ENCODE results near the gene AMH. TPM values are rescaled to one million over a fixed set of nuclear protein-coding genes. Genes with fewer than 3 reads are reported as not detected.

The AMH gene
- total and polyA plus RNA-seq, 4 experiments from 2014 or later: 7.5 to 12.7 TPM; not detected in 2

DNA sequence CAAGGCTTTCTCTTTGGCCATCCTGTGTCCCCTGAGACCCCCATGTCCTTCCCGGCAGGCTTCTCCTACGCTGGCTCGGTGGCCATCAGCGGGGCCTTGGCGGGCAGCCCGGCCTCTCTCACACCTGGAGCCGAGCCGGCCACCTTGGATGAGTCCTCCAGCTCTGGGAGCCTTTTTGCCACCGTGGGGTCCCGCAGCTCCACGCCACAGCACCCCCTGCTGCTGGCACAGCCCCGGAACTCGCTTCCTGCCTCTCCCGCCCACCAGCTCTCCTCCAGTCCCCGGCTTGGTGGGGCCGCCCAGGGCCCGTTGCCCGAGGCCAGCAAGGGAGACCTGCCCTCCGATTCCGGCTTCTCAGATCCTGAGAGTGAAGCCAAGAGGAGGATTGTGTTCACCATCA lies 27.2 kb upstream of the AMH start:
- POLR2A ChIA-PET (ENCODE audit: partially characterized antibody): interaction anchor here (1.3 kb wide), 1 partner anchor 11 kb away, joined by 6 read pairs; no protein-coding TSS in a partner anchor
- no peak for DNase-seq
- Mint-ChIP-seq H3K36me3 (peaks cover 14 to 43% of the 10 kb centered on the region in 2 donors), H3K27me3 (no peaks in the 10 kb centered on the region), H3K9me3 (no peaks in the 10 kb centered on the region), H3K4me1 (peaks cover 0 to 7% (median 2%) of the 10 kb centered on the region in 4 donors), H3K27ac (no peak overlapping the region), H3K4me3 (no peak overlapping the region)
- CTCF ChIA-PET (ENCODE audit: partially characterized antibody): interaction anchor here (0.6 kb wide), 1 partner anchor 74 kb away, joined by 3 read pairs; no protein-coding TSS in a partner anchor
- Histone ChIP-seq H3K9me3 (ENCODE audit: control insufficient read depth in 1 of 2, low read length in 2 of 2) (no peaks in the 10 kb centered on the region), H3K4me3 (ENCODE audit: low read length in 2 of 2) (no peak overlapping the region), H3K4me1 (ENCODE audit: insufficient read depth, low read length) (no peaks in the 10 kb centered on the region), H3K27me3 (ENCODE audit: insufficient read depth, low read length) (no peaks in the 10 kb centered on the region), H3K27ac (ENCODE audit: low read depth, low read length) (no peak overlapping the region), H3K36me3 (ENCODE audit: insufficient read depth, low read length) (peaks cover 28% of the 10 kb centered on the region)
- intact Hi-C loops (cut with micrococcal nuclease): no loop called here

GRCh38 chr19:2223391-2223790 lies 25.7 kb upstream of the AMH start:
- Mint-ChIP-seq H3K4me1 (peaks cover 0 to 7% (median 2%) of the 10 kb centered on the region in 4 donors), H3K4me3 (no peak overlapping the region), H3K36me3 (peaks cover 10 to 40% of the 10 kb centered on the region in 2 donors), H3K27ac (peak overlapping the region in 3 of 7 donors; percentile 32 to 64 (median 53)), H3K27me3 (no peaks in the 10 kb centered on the region), H3K9me3 (no peaks in the 10 kb centered on the region)
- no peak for DNase-seq
- no peaks in the 10 kb centered on the region for H3K27me3 ChIP-seq (ENCODE audit: insufficient read depth, low read length)
- H3K4me1 ChIP-seq (ENCODE audit: insufficient read depth, low read length): no peaks in the 10 kb centered on the region
- intact Hi-C loops (cut with micrococcal nuclease): no loop called here
- no peaks in the 10 kb centered on the region for H3K9me3 ChIP-seq (ENCODE audit: control insufficient read depth in 1 of 2, low read length in 2 of 2)
- ChIA-PET POLR2A (ENCODE audit: partially characterized antibody) (no interaction called here), CTCF (ENCODE audit: partially characterized antibody) (no interaction called here)
- H3K36me3 ChIP-seq (ENCODE audit: insufficient read depth, low read length): peaks cover 28% of the 10 kb centered on the region
- no peak overlapping the region for H3K4me3 ChIP-seq (ENCODE audit: low read length in 2 of 2)
- H3K27ac ChIP-seq (ENCODE audit: low read depth, low read length): no peak overlapping the region

DNA sequence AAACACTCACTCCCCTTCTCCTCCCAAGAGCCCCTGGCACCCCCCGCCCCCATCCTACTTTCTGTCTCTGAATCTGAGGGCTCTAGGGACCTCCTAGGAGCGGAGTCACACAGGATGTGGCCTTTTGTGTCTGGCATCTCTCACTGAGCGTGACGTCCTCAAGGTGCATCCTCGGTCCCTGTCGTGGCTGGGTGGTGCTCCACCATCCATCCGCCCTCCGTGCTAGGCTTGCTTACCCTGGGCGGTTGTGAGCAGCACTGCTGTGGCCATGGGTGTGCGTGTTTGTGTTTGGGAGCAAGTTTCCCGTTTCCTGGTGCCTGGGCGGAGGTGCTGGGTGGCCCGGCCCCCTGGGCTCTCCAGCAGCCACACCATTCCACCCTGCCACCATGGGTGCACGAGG lies 25.2 kb upstream of the AMH start:
- Mint-ChIP-seq H3K4me3 (peak overlapping the region in 1 of 8 donors; percentile 3), H3K36me3 (peaks cover 13 to 39% of the 10 kb centered on the region in 2 donors), H3K27me3 (no peaks in the 10 kb centered on the region), H3K27ac (peak overlapping the region in 6 of 7 donors; percentile 35 to 82 (median 58)), H3K4me1 (peaks cover 0 to 7% (median 3%) of the 10 kb centered on the region in 4 donors), H3K9me3 (no peaks in the 10 kb centered on the region)
- H3K4me3 ChIP-seq (ENCODE audit: low read length in 2 of 2): no peak overlapping the region
- no peak overlapping the region for H3K27ac ChIP-seq (ENCODE audit: low read depth, low read length)
- H3K36me3 ChIP-seq (ENCODE audit: insufficient read depth, low read length): peaks cover 28% of the 10 kb centered on the region
- POLR2A ChIA-PET (ENCODE audit: partially characterized antibody): no interaction called here
- CTCF ChIA-PET (ENCODE audit: partially characterized antibody): no interaction called here
- no peaks in the 10 kb centered on the region for H3K9me3 ChIP-seq (ENCODE audit: control insufficient read depth in 1 of 2, low read length in 2 of 2)
- no peaks in the 10 kb centered on the region for H3K4me1 ChIP-seq (ENCODE audit: insufficient read depth, low read length)
- no peaks in the 10 kb centered on the region for H3K27me3 ChIP-seq (ENCODE audit: insufficient read depth, low read length)
- DNase-seq: peak in 1 of 5 donors; percentile 28
- intact Hi-C loops (cut with micrococcal nuclease): no loop called here

DNA sequence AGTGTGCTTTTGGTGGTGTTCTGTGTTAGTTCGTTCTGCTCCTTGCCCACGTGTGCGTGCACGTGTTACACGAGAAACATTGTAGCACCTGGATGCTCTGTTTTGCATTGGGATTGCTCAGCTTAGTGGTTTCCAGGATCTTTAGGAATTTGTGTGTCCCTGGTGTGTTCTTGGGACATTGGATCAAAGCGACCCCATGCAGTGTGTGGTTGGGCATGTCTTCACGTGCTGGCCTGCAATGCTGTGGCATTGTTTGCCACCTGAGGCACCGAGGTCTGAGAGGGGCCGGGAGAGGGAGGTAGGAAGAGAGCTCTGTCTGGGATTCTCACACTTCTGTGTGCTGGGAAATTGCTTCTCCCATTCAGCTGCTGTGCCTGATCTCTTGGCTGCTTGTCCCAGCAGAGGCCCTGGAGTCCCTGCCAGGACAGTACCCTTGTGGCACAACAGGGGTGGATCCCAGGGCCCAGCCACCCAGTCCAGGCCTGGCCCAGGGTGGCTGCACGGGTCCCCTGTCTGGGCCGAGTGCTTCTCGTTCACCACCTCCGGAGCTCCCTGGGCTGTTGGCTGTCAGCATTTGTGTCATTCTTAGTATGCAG lies 24.3 kb upstream of the AMH start:
- Mint-ChIP-seq H3K27me3 (no peaks in the 10 kb centered on the region), H3K27ac (peak overlapping the region in 2 of 7 donors; percentile 57 to 84)
- intact Hi-C loops (cut with micrococcal nuclease): no loop called here

DNA sequence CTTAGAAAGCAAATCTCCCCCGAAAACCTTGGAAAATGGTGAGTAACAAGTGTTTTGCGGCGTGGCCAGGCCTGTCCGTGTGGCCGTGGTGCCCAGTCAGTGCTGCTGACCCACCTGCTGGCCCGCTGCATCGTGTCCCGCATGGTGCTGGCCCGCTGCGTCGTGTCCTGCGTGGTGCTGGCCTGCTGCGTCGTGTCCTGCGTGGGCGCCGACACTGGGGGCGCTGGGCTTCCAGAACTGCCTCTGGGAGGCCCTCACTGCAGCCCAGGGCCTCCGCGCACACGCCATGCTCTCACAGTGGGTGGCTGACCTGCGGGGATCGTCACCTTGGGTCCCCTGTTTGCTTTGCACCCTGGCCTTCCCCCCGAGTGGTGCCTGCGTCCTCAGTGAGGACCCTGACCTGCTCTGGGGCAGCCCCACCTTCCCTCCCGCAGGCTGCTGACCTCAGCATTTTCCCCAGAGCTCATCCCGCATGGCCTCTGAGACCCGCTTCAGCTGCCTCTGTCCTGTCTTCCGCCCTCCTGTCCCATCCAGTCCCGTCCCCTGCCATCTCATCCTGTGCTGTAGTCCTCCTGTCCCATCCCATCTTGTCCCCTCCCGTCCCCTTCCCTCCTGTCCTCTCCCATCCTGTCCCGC lies 23.6 kb upstream of the AMH start:
- H3K36me3 ChIP-seq (ENCODE audit: insufficient read depth, low read length): peaks cover 23% of the 10 kb centered on the region
- peaks cover 0 to 8% (median 3%) of the 10 kb centered on the region in 4 donors for H3K4me1 Mint-ChIP-seq
- H3K4me3 Mint-ChIP-seq: no peak overlapping the region
- no peaks in the 10 kb centered on the region for H3K4me1 ChIP-seq (ENCODE audit: insufficient read depth, low read length)
- DNase-seq: no peak
- H3K4me3 ChIP-seq (ENCODE audit: low read length in 2 of 2): no peak overlapping the region
- intact Hi-C loops (cut with micrococcal nuclease): no loop called here
- no peak overlapping the region for H3K27ac ChIP-seq (ENCODE audit: low read depth, low read length)
- H3K9me3 Mint-ChIP-seq: no peaks in the 10 kb centered on the region
- no peaks in the 10 kb centered on the region for H3K27me3 ChIP-seq (ENCODE audit: insufficient read depth, low read length)
- H3K27ac Mint-ChIP-seq: peak overlapping the region in 1 of 7 donors; percentile 66
- POLR2A ChIA-PET (ENCODE audit: partially characterized antibody): no interaction called here
- peaks cover 13 to 44% of the 10 kb centered on the region in 2 donors for H3K36me3 Mint-ChIP-seq
- H3K9me3 ChIP-seq (ENCODE audit: control insufficient read depth in 1 of 2, low read length in 2 of 2): no peaks in the 10 kb centered on the region
- no peaks in the 10 kb centered on the region for H3K27me3 Mint-ChIP-seq
- CTCF ChIA-PET (ENCODE audit: partially characterized antibody): interaction anchor here (1.5 kb wide), 1 partner anchor 70 kb away, joined by 4 read pairs; no protein-coding TSS in a partner anchor

More for the DNA sequence above, 24.3 kb upstream of the AMH start:
- ChIA-PET CTCF (ENCODE audit: partially characterized antibody) (interaction anchor here (1.5 kb wide), 1 partner anchor 69 kb away, joined by 4 read pairs; no protein-coding TSS in a partner anchor), POLR2A (ENCODE audit: partially characterized antibody) (no interaction called here)
- H3K4me1 Mint-ChIP-seq: peaks cover 0 to 8% (median 3%) of the 10 kb centered on the region in 4 donors
- Histone ChIP-seq H3K27me3 (ENCODE audit: insufficient read depth, low read length) (no peaks in the 10 kb centered on the region), H3K9me3 (ENCODE audit: control insufficient read depth in 1 of 2, low read length in 2 of 2) (no peaks in the 10 kb centered on the region), H3K27ac (ENCODE audit: low read depth, low read length) (no peak overlapping the region), H3K4me3 (ENCODE audit: low read length in 2 of 2) (no peak overlapping the region), H3K4me1 (ENCODE audit: insufficient read depth, low read length) (no peaks in the 10 kb centered on the region), H3K36me3 (ENCODE audit: insufficient read depth, low read length) (peaks cover 28% of the 10 kb centered on the region)
- H3K36me3 Mint-ChIP-seq: peaks cover 13 to 43% of the 10 kb centered on the region in 2 donors
- DNase-seq: no peak
- no peaks in the 10 kb centered on the region for H3K9me3 Mint-ChIP-seq
- H3K4me3 Mint-ChIP-seq: no peak overlapping the region

DNA sequence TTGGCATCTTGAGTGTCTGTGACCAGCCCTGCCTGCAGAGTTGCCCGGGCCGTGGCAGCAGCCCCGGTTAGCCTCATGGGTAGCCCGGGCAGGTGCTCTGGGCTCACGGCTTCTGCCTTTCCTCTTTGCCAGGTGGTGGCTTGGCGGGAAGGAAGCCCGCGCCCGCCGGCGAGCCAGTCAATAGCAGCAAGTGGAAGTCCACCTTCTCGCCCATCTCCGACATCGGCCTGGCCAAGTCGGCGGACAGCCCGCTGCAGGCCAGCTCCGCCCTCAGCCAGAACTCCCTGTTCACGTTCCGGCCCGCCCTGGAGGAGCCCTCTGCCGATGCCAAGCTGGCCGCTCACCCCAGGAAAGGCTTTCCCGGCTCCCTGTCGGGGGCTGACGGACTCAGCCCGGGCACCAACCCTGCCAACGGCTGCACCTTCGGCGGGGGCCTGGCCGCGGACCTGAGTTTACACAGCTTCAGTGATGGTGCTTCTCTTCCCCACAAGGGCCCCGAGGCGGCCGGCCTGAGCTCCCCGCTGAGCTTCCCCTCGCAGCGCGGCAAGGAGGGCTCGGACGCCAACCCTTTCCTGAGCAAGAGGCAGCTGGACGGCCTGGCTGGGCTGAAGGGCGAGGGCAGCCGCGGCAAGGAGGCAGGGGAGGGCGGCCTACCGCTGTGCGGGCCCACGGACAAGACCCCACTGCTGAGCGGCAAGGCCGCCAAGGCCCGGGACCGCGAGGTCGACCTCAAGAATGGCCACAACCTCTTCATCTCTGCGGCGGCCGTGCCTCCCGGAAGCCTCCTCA lies 22.9 kb upstream of the AMH start:
- H3K27me3 Mint-ChIP-seq: no peaks in the 10 kb centered on the region
- Histone ChIP-seq H3K27me3 (ENCODE audit: insufficient read depth, low read length) (no peaks in the 10 kb centered on the region), H3K4me3 (ENCODE audit: low read length in 2 of 2) (no peak overlapping the region), H3K27ac (ENCODE audit: low read depth, low read length) (no peak overlapping the region), H3K4me1 (ENCODE audit: insufficient read depth, low read length) (no peaks in the 10 kb centered on the region), H3K9me3 (ENCODE audit: control insufficient read depth in 1 of 2, low read length in 2 of 2) (no peaks in the 10 kb centered on the region), H3K36me3 (ENCODE audit: insufficient read depth, low read length) (peaks cover 22% of the 10 kb centered on the region)
- H3K36me3 Mint-ChIP-seq: peaks cover 13 to 40% of the 10 kb centered on the region in 2 donors
- no peak overlapping the region for H3K4me3 Mint-ChIP-seq
- POLR2A ChIA-PET (ENCODE audit: partially characterized antibody): no interaction called here
- peak overlapping the region in 1 of 7 donors; percentile 66 for H3K27ac Mint-ChIP-seq
- no peaks in the 10 kb centered on the region for H3K9me3 Mint-ChIP-seq
- intact Hi-C loops (cut with micrococcal nuclease): no loop called here
- no peak for DNase-seq
- CTCF ChIA-PET (ENCODE audit: partially characterized antibody): no interaction called here
- H3K4me1 Mint-ChIP-seq: peaks cover 0 to 8% (median 3%) of the 10 kb centered on the region in 4 donors

GRCh38 chr19:2226840-2227360 lies 22.2 kb upstream of the AMH start:
- no peak overlapping the region for H3K27ac ChIP-seq (ENCODE audit: low read depth, low read length)
- no peaks in the 10 kb centered on the region for H3K4me1 ChIP-seq (ENCODE audit: insufficient read depth, low read length)
- Mint-ChIP-seq H3K9me3 (no peaks in the 10 kb centered on the region), H3K4me1 (peaks cover 0 to 8% (median 3%) of the 10 kb centered on the region in 4 donors), H3K27ac (no peak overlapping the region), H3K36me3 (peaks cover 13 to 42% of the 10 kb centered on the region in 2 donors), H3K27me3 (no peaks in the 10 kb centered on the region), H3K4me3 (no peak overlapping the region)
- ChIA-PET POLR2A (ENCODE audit: partially characterized antibody) (interaction anchor here (0.7 kb wide), 1 partner anchor 37 kb away, joined by 3 read pairs; no protein-coding TSS in a partner anchor), CTCF (ENCODE audit: partially characterized antibody) (interaction anchor here (1.0 kb wide), 1 partner anchor 12 kb away, joined by 3 read pairs; no protein-coding TSS in a partner anchor)
- H3K27me3 ChIP-seq (ENCODE audit: insufficient read depth, low read length): no peaks in the 10 kb centered on the region
- no peak overlapping the region for H3K4me3 ChIP-seq (ENCODE audit: low read length in 2 of 2)
- H3K9me3 ChIP-seq (ENCODE audit: control insufficient read depth in 1 of 2, low read length in 2 of 2): no peaks in the 10 kb centered on the region
- H3K36me3 ChIP-seq (ENCODE audit: insufficient read depth, low read length): peaks cover 19% of the 10 kb centered on the region
- intact Hi-C loops (cut with micrococcal nuclease): no loop called here
- DNase-seq: no peak

Data from CD4-positive, alpha-beta memory T cell (primary cell).